ENCODE data around the gene TMEM204. TPM values are rescaled to one million over a fixed set of nuclear protein-coding genes. Genes with fewer than 3 reads are reported as not detected.

TMEM204 gene
- total RNA-seq, 3 donors from 2014 or later, result 11.7 to 16.7 (median 16.2) TPM

GRCh38 chr16:1546430-1546829, 13.0 kb downstream of the TMEM204 start:
- ATAC-seq (no peak), DNase-seq (no peak)
- H3K27me3 Mint-ChIP-seq (ENCODE audit: low read depth), result no peaks in the 10 kb centered on the region
- no peaks in the 10 kb centered on the region for H3K9me3 Mint-ChIP-seq
- no peak overlapping the region for H3K4me3 Mint-ChIP-seq
- peaks cover 13% of the 10 kb centered on the region for H3K36me3 Mint-ChIP-seq (ENCODE audit: insufficient read depth)
- H3K4me1 Mint-ChIP-seq (ENCODE audit: low read depth), result peaks cover 67% of the 10 kb centered on the region

DNA sequence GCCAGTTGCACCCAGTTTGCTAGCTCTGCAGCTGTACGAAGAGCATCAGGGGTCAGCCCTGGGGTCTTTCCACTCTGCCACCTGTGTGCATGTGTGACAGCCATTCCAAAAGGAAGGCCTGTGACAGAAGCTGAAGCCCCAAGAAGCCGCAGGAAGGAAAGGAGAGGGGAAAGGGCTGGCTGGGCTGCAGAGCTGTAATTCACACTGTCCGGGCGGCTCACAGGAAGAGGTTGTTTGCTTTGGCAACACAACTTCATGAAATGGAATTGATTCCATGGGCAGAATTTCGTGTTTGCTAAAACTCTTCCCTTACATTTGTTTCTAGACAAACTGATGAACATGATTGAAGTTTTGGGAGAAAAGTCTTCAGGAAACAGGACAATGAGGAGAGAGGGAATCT, 14.8 kb downstream of the TMEM204 start:
- DNase-seq, result no peak
- no peak overlapping the region for H3K4me3 Mint-ChIP-seq
- no peaks in the 10 kb centered on the region for H3K27me3 Mint-ChIP-seq (ENCODE audit: low read depth)
- no peak for ATAC-seq
- H3K9me3 Mint-ChIP-seq, result no peaks in the 10 kb centered on the region
- H3K4me1 Mint-ChIP-seq (ENCODE audit: low read depth), result peaks cover 60% of the 10 kb centered on the region
- H3K36me3 Mint-ChIP-seq (ENCODE audit: insufficient read depth), result peaks cover 15% of the 10 kb centered on the region

GRCh38 chr16:1548727-1549126, 15.3 kb downstream of the TMEM204 start:
- Mint-ChIP-seq H3K36me3 (ENCODE audit: insufficient read depth) (peaks cover 14% of the 10 kb centered on the region), H3K9me3 (no peaks in the 10 kb centered on the region), H3K27me3 (ENCODE audit: low read depth) (no peaks in the 10 kb centered on the region), H3K4me1 (ENCODE audit: low read depth) (peaks cover 59% of the 10 kb centered on the region), H3K4me3 (no peak overlapping the region)
- no peak for DNase-seq
- ATAC-seq, result no peak

DNA sequence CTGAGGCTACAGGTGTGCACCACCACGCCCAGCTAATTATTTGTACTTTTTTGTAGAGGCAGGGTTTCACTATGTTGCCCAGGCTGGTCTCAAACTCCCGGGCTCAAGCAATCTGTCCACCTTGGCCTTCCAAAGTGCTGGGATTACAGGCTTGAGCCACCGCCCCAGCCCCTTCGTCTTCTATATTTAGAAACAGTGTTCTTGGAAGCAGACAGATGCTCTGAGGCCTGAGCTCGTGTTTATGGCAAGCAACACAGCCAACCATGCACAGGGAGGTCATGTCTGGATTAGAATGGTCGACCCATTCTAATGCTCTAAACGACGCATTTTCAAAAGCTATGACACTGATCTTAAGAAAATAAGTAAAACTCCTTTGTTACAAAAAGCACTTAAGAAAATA, 16.6 kb downstream of the TMEM204 start:
- peaks cover 19% of the 10 kb centered on the region for H3K36me3 Mint-ChIP-seq (ENCODE audit: insufficient read depth)
- H3K4me3 Mint-ChIP-seq, result no peak overlapping the region
- H3K9me3 Mint-ChIP-seq, result no peaks in the 10 kb centered on the region
- H3K27me3 Mint-ChIP-seq (ENCODE audit: low read depth), result no peaks in the 10 kb centered on the region
- no peak for ATAC-seq
- DNase-seq, result no peak
- peaks cover 49% of the 10 kb centered on the region for H3K4me1 Mint-ChIP-seq (ENCODE audit: low read depth)

- H3K4me1 Mint-ChIP-seq (ENCODE audit: low read depth), result peaks cover 43% of the 10 kb centered on the region
- no peaks in the 10 kb centered on the region for H3K27me3 Mint-ChIP-seq (ENCODE audit: low read depth)
- DNase-seq (no peak), ATAC-seq (no peak)
- H3K4me3 Mint-ChIP-seq, result no peak overlapping the region
- peaks cover 20% of the 10 kb centered on the region for H3K36me3 Mint-ChIP-seq (ENCODE audit: insufficient read depth)
- H3K9me3 Mint-ChIP-seq, result no peaks in the 10 kb centered on the region
These were observed 17.2 kb downstream of the TMEM204 start for GRCh38 chr16:1550696-1551095.

- no peaks in the 10 kb centered on the region for H3K27me3 Mint-ChIP-seq (ENCODE audit: low read depth)
- H3K36me3 Mint-ChIP-seq (ENCODE audit: insufficient read depth), result peaks cover 20% of the 10 kb centered on the region
These were observed 17.7 kb downstream of the TMEM204 start for GRCh38 chr16:1551166-1551565.

GRCh38 chr16:1552129-1552528, 18.7 kb downstream of the TMEM204 start:
- peaks cover 31% of the 10 kb centered on the region for H3K4me1 Mint-ChIP-seq (ENCODE audit: low read depth)
- ATAC-seq (no peak), DNase-seq (no peak)
- H3K36me3 Mint-ChIP-seq (ENCODE audit: insufficient read depth), result peaks cover 21% of the 10 kb centered on the region
- H3K27me3 Mint-ChIP-seq (ENCODE audit: low read depth), result no peaks in the 10 kb centered on the region
- H3K9me3 Mint-ChIP-seq, result no peaks in the 10 kb centered on the region
- no peak overlapping the region for H3K4me3 Mint-ChIP-seq

More at GRCh38 chr16:1551166-1551565, 17.7 kb downstream of the TMEM204 start:
- H3K9me3 Mint-ChIP-seq, result no peaks in the 10 kb centered on the region
- no peak overlapping the region for H3K4me3 Mint-ChIP-seq
- ATAC-seq, result no peak
- DNase-seq, result no peak
- H3K4me1 Mint-ChIP-seq (ENCODE audit: low read depth), result peaks cover 39% of the 10 kb centered on the region

GRCh38 chr16:1553946-1554825, 20.7 kb downstream of the TMEM204 start:
- Mint-ChIP-seq H3K4me1 (ENCODE audit: low read depth) (peaks cover 26% of the 10 kb centered on the region), H3K27me3 (ENCODE audit: low read depth) (no peaks in the 10 kb centered on the region), H3K36me3 (ENCODE audit: insufficient read depth) (peaks cover 17% of the 10 kb centered on the region), H3K9me3 (no peaks in the 10 kb centered on the region), H3K4me3 (no peak overlapping the region)
- DNase-seq, result no peak
- ATAC-seq, result no peak

GRCh38 chr16:1554826-1555445, 21.5 kb downstream of the TMEM204 start:
- Mint-ChIP-seq H3K4me3 (no peak overlapping the region), H3K4me1 (ENCODE audit: low read depth) (peaks cover 28% of the 10 kb centered on the region), H3K36me3 (ENCODE audit: insufficient read depth) (peaks cover 17% of the 10 kb centered on the region), H3K9me3 (no peaks in the 10 kb centered on the region), H3K27me3 (ENCODE audit: low read depth) (no peaks in the 10 kb centered on the region)
- ATAC-seq (no peak), DNase-seq (no peak)

GRCh38 chr16:1556254-1556653, 22.8 kb downstream of the TMEM204 start:
- DNase-seq (no peak), ATAC-seq (no peak)
- Mint-ChIP-seq H3K4me3 (no peak overlapping the region), H3K36me3 (ENCODE audit: insufficient read depth) (peaks cover 17% of the 10 kb centered on the region), H3K9me3 (no peaks in the 10 kb centered on the region), H3K27me3 (ENCODE audit: low read depth) (no peaks in the 10 kb centered on the region), H3K4me1 (ENCODE audit: low read depth) (peaks cover 37% of the 10 kb centered on the region)

DNA sequence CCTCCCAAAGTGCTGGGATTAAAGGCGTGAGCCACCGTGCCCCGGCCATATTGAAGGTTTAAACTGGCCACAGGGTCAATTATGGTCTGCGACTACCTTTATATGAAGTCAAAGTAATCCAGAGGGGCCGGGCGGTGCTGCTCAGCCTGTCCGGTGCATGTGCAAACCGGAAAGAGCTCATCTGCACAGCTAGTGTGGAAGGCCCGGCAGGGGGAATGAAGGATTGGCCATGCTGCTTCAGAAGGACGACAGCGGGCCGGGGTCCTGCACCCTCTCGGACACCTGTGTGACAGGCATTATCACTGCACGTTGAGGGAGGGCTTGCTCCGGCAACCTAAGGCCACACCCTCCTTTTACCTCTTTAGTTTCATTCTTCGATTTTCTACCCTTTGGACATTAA, 23.6 kb downstream of the TMEM204 start:
- no peaks in the 10 kb centered on the region for H3K27me3 Mint-ChIP-seq (ENCODE audit: low read depth)
- no peak for DNase-seq
- no peak for ATAC-seq
- peaks cover 45% of the 10 kb centered on the region for H3K4me1 Mint-ChIP-seq (ENCODE audit: low read depth)
- no peak overlapping the region for H3K4me3 Mint-ChIP-seq
- no peaks in the 10 kb centered on the region for H3K9me3 Mint-ChIP-seq
- H3K36me3 Mint-ChIP-seq (ENCODE audit: insufficient read depth), result peaks cover 17% of the 10 kb centered on the region

DNA sequence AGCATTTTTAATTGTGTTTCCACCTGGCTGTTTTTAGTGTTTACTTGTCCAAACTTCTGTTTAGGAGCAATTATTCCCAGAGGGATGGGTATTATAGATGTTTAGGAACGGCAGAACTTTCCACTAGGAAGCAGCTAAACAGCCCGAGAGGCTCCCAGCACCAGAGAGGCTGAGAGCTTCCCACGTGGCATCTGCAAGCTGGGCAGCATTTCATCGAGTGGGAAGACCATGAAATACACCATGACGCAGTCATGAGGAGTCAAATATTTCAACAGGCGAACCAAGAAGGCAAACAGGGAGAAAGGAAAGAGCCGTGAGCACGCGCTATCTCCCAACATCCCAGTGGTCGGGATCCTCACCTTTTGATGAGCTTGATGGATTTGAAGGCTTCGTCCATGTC, 24.1 kb downstream of the TMEM204 start:
- H3K36me3 Mint-ChIP-seq (ENCODE audit: insufficient read depth), result peaks cover 15% of the 10 kb centered on the region
- H3K4me3 Mint-ChIP-seq, result no peak overlapping the region
- no peaks in the 10 kb centered on the region for H3K27me3 Mint-ChIP-seq (ENCODE audit: low read depth)
- ATAC-seq, result no peak
- H3K9me3 Mint-ChIP-seq, result no peaks in the 10 kb centered on the region
- no peak for DNase-seq
- peaks cover 47% of the 10 kb centered on the region for H3K4me1 Mint-ChIP-seq (ENCODE audit: low read depth)

- Mint-ChIP-seq H3K4me3 (no peak overlapping the region), H3K27me3 (ENCODE audit: low read depth) (no peaks in the 10 kb centered on the region), H3K4me1 (ENCODE audit: low read depth) (peaks cover 44% of the 10 kb centered on the region), H3K9me3 (no peaks in the 10 kb centered on the region), H3K36me3 (ENCODE audit: insufficient read depth) (peaks cover 10% of the 10 kb centered on the region)
- DNase-seq (no peak), ATAC-seq (peak; percentile 67 to 88)
These were observed 26.0 kb downstream of the TMEM204 start for GRCh38 chr16:1559446-1559975.

GRCh38 chr16:1560153-1560552, 26.7 kb downstream of the TMEM204 start:
- peaks cover 10% of the 10 kb centered on the region for H3K36me3 Mint-ChIP-seq (ENCODE audit: insufficient read depth)
- ATAC-seq (no peak), DNase-seq (no peak)
- H3K9me3 Mint-ChIP-seq, result no peaks in the 10 kb centered on the region
- no peaks in the 10 kb centered on the region for H3K27me3 Mint-ChIP-seq (ENCODE audit: low read depth)
- peaks cover 44% of the 10 kb centered on the region for H3K4me1 Mint-ChIP-seq (ENCODE audit: low read depth)
- H3K4me3 Mint-ChIP-seq, result no peak overlapping the region

GRCh38 chr16:1560866-1561265, 27.4 kb downstream of the TMEM204 start:
- Mint-ChIP-seq H3K36me3 (ENCODE audit: insufficient read depth) (peaks cover 6% of the 10 kb centered on the region), H3K4me3 (no peak overlapping the region), H3K9me3 (no peaks in the 10 kb centered on the region), H3K27me3 (ENCODE audit: low read depth) (no peaks in the 10 kb centered on the region), H3K4me1 (ENCODE audit: low read depth) (peaks cover 44% of the 10 kb centered on the region)
- peak in 1 of 2 donors; percentile 34 for ATAC-seq
- no peak for DNase-seq
